SK-N-SH (cell line): ENCODE data around the gene EXOC6B. TPM values are rescaled to one million over a fixed set of nuclear protein-coding genes. Genes with fewer than 3 reads are reported as not detected.

Experiments
- CTCF ChIA-PET: fragments of 300-600, 350-600 bp; formaldehyde crosslinking; extraction: SDS; loops from one replicate; lab custom pipeline; 2021; lab: Yijun Ruan, JAX
- POLR2A ChIA-PET: fragments of 350-600 bp; sonication (Branson Sonifier 250); formaldehyde crosslinking; extraction: SDS; loops from one replicate; lab custom pipeline; 2020; ENCODE audit warnings: antibody characterized with exemption, inconsistent platforms; lab: Yijun Ruan, JAX
- DNase-seq: peaks from one replicate; pipeline ENCODE4 v3.0.0; 2012
- H2AFZ ChIP-seq: fragments of 200-600 bp; sonication (generic); 2 replicates; pipeline ENCODE4 v1.8.1; 2016; ENCODE audit warnings: antibody characterized with exemption, mild to moderate bottlenecking, low read depth
- H3F3A ChIP-seq: fragments of 200-600 bp; sonication (generic); replicated peaks from 2 replicates; pipeline ENCODE3; 2016; ENCODE audit warnings: antibody characterized with exemption, mild to moderate bottlenecking; ENCODE audit not compliant: insufficient read depth
- H3K27ac ChIP-seq, 2 experiments: fragments of 200-500 bp in 1 of 2; fragments of 200-600 bp in 1 of 2; sonication (Bioruptor generic) in 1 of 2; sonication (generic), shearing (Covaris generic) in 1 of 2; 2 replicates each; pipeline versions ENCODE4 v1.5.1 to v1.6.1; 2014 to 2016; ENCODE audit warnings: low read depth in 2 of 2, inconsistent platforms in 1 of 2, low read length in 1 of 2, mild to moderate bottlenecking in 1 of 2, mixed read lengths in 1 of 2
- H3K27me3 ChIP-seq: fragments of 200-600 bp; sonication (generic), shearing (Covaris generic); 2 replicates; pipeline ENCODE4 v1.6.1; 2016; ENCODE audit warnings: mixed run types; ENCODE audit not compliant: insufficient read depth
- H3K36me3 ChIP-seq, 2 experiments: fragments of 200-500 bp in 1 of 2; fragments of 200-600 bp in 1 of 2; sonication (Bioruptor generic) in 1 of 2; sonication (generic) in 1 of 2; replicated peaks in 1 of 2; 2 replicates each; pipeline versions ENCODE3 to v1.5.1; 2014 to 2016; ENCODE audit warnings: low read length in 1 of 2, mild to moderate bottlenecking in 1 of 2; ENCODE audit not compliant: insufficient read depth in 2 of 2, control insufficient read depth in 1 of 2
- H3K4me1 ChIP-seq, 2 experiments: fragments of 200-500 bp in 1 of 2; fragments of 200-600 bp in 1 of 2; sonication (Bioruptor generic) in 1 of 2; sonication (generic), shearing (Covaris generic) in 1 of 2; 2 replicates each; pipeline versions ENCODE4 v1.5.1 to v1.6.1; 2014 to 2016; ENCODE audit warnings: low read depth in 1 of 2, low read length in 1 of 2, mixed run types in 1 of 2; ENCODE audit not compliant: insufficient read depth in 2 of 2, control insufficient read depth in 1 of 2
- H3K4me2 ChIP-seq: fragments of 200-600 bp; sonication (generic), shearing (Covaris generic); 2 replicates; pipeline ENCODE4 v1.6.1; 2017; ENCODE audit warnings: mixed run types
- H3K4me3 ChIP-seq, 2 experiments: fragments of 200-500 bp in 1 of 2; fragments of 200-600 bp in 1 of 2; sonication (Bioruptor generic) in 1 of 2; sonication (generic), shearing (Covaris generic) in 1 of 2; 2 replicates each; pipeline versions ENCODE4 v1.5.1 to v1.8.1; 2014 to 2016; ENCODE audit warnings: low read depth in 2 of 2, inconsistent platforms in 1 of 2, low read length in 1 of 2, mild to moderate bottlenecking in 1 of 2, mixed read lengths in 1 of 2, moderate library complexity in 1 of 2
- H3K79me2 ChIP-seq: fragments of 200-600 bp; sonication (generic); 2 replicates; pipeline ENCODE4 v1.8.1; 2017; ENCODE audit warnings: mild to moderate bottlenecking; ENCODE audit not compliant: insufficient read depth
- H3K9ac ChIP-seq: fragments of 200-600 bp; sonication (generic); 2 replicates; pipeline ENCODE4 v1.6.1; 2017; ENCODE audit warnings: mixed run types
- H3K9me2 ChIP-seq: fragments of 200-600 bp; sonication (generic); 2 replicates; pipeline ENCODE4 v1.6.1; 2017; ENCODE audit warnings: mixed run types
- H3K9me3 ChIP-seq: fragments of 200-600 bp; sonication (generic); 2 replicates; pipeline ENCODE4 v1.6.1; 2017; ENCODE audit warnings: mixed run types, mild to moderate bottlenecking, moderate library complexity
- H4K20me1 ChIP-seq: fragments of 200-600 bp; sonication (generic); 2 replicates; pipeline ENCODE4 v1.6.1; 2017; ENCODE audit warnings: mild to moderate bottlenecking, mixed run types; ENCODE audit not compliant: insufficient read depth
- CHD2 ChIP-seq: fragments of 150-350 bp; IDR thresholded peaks from 2 replicates; pipeline ENCODE4 v1.6.1; 2018; ENCODE audit warnings: low read length; ENCODE audit not compliant: partially characterized antibody
- CTCF ChIP-seq: fragments of 200-600 bp; sonication (generic); IDR thresholded peaks from 2 replicates; pipeline ENCODE4 v1.6.1; 2017; ENCODE audit warnings: antibody characterized with exemption, mild to moderate bottlenecking, moderate library complexity
- EP300 ChIP-seq, 2 experiments: IDR thresholded peaks; 2 replicates each; pipeline versions ENCODE4 v1.4.0 to v1.6.1; 2012; ENCODE audit warnings: borderline replicate concordance in 1 of 2, low read depth in 1 of 2, low read length in 1 of 2
- POLR2AphosphoS5 ChIP-seq: IDR thresholded peaks from 2 replicates; pipeline ENCODE4 v1.6.1; 2012; ENCODE audit warnings: low read depth, low read length
- RAD21 ChIP-seq: IDR thresholded peaks from 2 replicates; pipeline ENCODE4 v1.6.1; 2012; ENCODE audit warnings: mild to moderate bottlenecking, low read length
- REST ChIP-seq: IDR thresholded peaks from 2 replicates; pipeline ENCODE4 v1.6.1; 2012; ENCODE audit warnings: mild to moderate bottlenecking, low read depth, low read length, moderate library complexity
- RFX5 ChIP-seq: IDR thresholded peaks from 2 replicates; pipeline ENCODE4 v1.6.1; 2012; ENCODE audit warnings: mild to moderate bottlenecking, improper control_type of control experiment, low read length
- SIN3A ChIP-seq: IDR thresholded peaks from 2 replicates; pipeline ENCODE4 v1.6.1; 2012; ENCODE audit warnings: low read depth, mild to moderate bottlenecking, low read length, moderate library complexity, borderline replicate concordance
- TAF1 ChIP-seq: IDR thresholded peaks from 2 replicates; pipeline ENCODE4 v1.6.1; 2012; ENCODE audit warnings: low read depth, mild to moderate bottlenecking, low read length, moderate library complexity, borderline replicate concordance
- ZBTB33 ChIP-seq: IDR thresholded peaks from 2 replicates; pipeline ENCODE4 v1.4.0; 2012; ENCODE audit warnings: low read depth, borderline replicate concordance
- WGBS: methylation state at CpG from one replicate; pipeline ENCODE4 v1.1.6; 2017; ENCODE audit warnings: low lambda C conversion rate; 5-methylcytosine and 5-hydroxymethylcytosine counted together
- polyA plus RNA-seq, 3 experiments: library from polyadenylated mRNA; depleted of rRNA; stranded (reverse); fragments of >200 nt; gene quantifications; 2 replicates each; pipeline ENCODE4 v1.2.3, GENCODE V29; 2012

The EXOC6B gene
- polyA plus RNA-seq, 1 of the 3 experiments (the other 2 are of a cell fraction) = 7.4 TPM

DNA sequence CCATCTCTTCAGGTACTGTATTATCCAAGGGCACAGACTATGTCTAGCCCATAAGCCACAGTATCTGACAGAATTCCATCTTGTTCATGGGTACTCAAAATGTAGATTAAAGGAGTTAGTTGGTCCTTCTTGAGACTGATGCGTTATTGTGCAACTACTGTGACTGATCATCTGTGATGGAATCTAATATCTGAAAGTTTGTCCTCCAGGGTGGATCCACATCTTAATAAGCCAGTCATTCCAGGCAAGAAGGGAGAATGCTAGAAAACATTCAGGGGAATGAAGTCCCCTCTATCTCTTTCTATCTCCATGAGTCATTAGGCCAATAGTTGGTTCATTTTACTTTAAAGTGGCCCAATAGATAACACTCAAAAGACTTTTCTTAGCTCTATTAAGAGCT lies 252.6 kb downstream of the EXOC6B start (continued):
- no peak for TF ChIP-seq REST
- TF ChIP-seq RFX5 = no peak
- TF ChIP-seq TAF1 = no peak

- H3K79me2 ChIP-seq = no peaks in the 10 kb centered on the region
- H3K4me3 ChIP-seq = no peak overlapping the region
- no peak overlapping the region for H3K27ac ChIP-seq
- no peaks in the 10 kb centered on the region for H3K9me3 ChIP-seq
- peaks cover 11% of the 10 kb centered on the region for H3F3A ChIP-seq
- POLR2A ChIA-PET = no interaction called here
- H3K4me1 ChIP-seq = peaks cover 0 to 38% of the 10 kb centered on the region in 2 experiments; a peak in 1 of 4 replicates
- CTCF ChIA-PET = interaction anchor here (1.4 kb wide), 1 partner anchor 10 kb away, joined by 4 read pairs; no protein-coding TSS in a partner anchor
- TF ChIP-seq CTCF = no peak
- H3K9me2 ChIP-seq = no peaks in the 10 kb centered on the region
- 78% methylated on average over 2 of the region's 2 CpGs for WGBS
- no peaks in the 10 kb centered on the region for H3K27me3 ChIP-seq
- no peak overlapping the region for H2AFZ ChIP-seq
- DNase-seq = no peak
- H3K36me3 ChIP-seq = no peaks in the 10 kb centered on the region
- no peak overlapping the region for H3K4me2 ChIP-seq
- H4K20me1 ChIP-seq = no peaks in the 10 kb centered on the region
- no peak overlapping the region for H3K9ac ChIP-seq
Observed at GRCh38 chr2:72572501-72572900, 253.3 kb downstream of the EXOC6B start.

DNA sequence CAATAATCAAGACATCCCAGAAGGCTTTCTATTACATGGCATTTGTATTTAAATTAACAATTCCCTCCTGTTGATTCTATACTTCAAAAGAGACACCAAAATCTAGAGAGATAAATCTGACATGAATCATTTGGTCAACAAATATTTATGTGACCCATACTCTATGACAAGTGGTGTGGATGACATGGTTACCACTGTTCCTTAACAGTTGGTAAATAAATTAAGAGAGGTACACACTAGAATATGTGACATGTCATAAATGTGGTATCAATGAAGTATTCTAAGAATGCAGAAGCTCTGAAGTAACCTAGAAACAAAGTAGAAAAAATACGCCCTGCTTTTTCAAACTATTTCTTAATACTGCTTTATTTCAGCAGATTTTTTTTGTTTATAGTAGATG lies 255.4 kb downstream of the EXOC6B start:
- Histone ChIP-seq H3K4me1 (peaks cover 0 to 22% of the 10 kb centered on the region in 2 experiments; a peak in 1 of 4 replicates), H3K27ac (no peak overlapping the region), H3K36me3 (no peaks in the 10 kb centered on the region), H3K9me2 (no peaks in the 10 kb centered on the region), H4K20me1 (no peaks in the 10 kb centered on the region), H3K9ac (no peak overlapping the region), H3K9me3 (no peaks in the 10 kb centered on the region), H3F3A (no peaks in the 10 kb centered on the region), H3K27me3 (no peaks in the 10 kb centered on the region), H3K4me3 (no peak overlapping the region), H3K4me2 (no peak overlapping the region), H3K79me2 (no peaks in the 10 kb centered on the region), H2AFZ (no peak overlapping the region)
- 80% methylated on average over 1 of the region's 1 CpG for WGBS
- ChIA-PET CTCF (interaction anchor here (1.2 kb wide), 1 partner anchor 420 kb away, joined by 5 read pairs; no protein-coding TSS in a partner anchor), POLR2A (no interaction called here)
- no peak for TF ChIP-seq EP300 (IDR thresholded peaks at IDR 0.05; ENCODE audit: borderline replicate concordance in 1 of 2, low read depth in 1 of 2, low read length in 1 of 2)
- no peak for TF ChIP-seq ZBTB33
- TF ChIP-seq POLR2AphosphoS5 = no peak
- TF ChIP-seq CHD2 = no peak
- no peak for TF ChIP-seq RAD21
- TF ChIP-seq SIN3A = no peak
- TF ChIP-seq RFX5 = no peak
- TF ChIP-seq TAF1 = no peak
- no peak for DNase-seq
